Measurements from ENCODE around the gene DNAJC10.

GRCh38 chr2:182717816-182718215, 1.8 kb downstream of the DNAJC10 start:
- TF ChIP-seq POLR2A (IDR thresholded peaks at IDR 0.05; ENCODE audit: low read length): no peak
- no peak for TF ChIP-seq GATA1 (IDR thresholded peaks at IDR 0.05; ENCODE audit: low read depth, low read length)

Data from erythroblast (primary cell).